GM12878 (cell line): ENCODE results near the gene AMHR2. TPM values are rescaled to one million over a fixed set of nuclear protein-coding genes. Genes with fewer than 3 reads are reported as not detected.

ENCODE experiments used
- ATAC-seq: fragments of 200-7000 bp; cut with Tn5 transposase; 3 replicates; pipeline ENCODE4 v1.9.1; 2020; ENCODE audit warnings: mild to moderate bottlenecking, moderate library complexity
- BruUV-seq: library from RNA; stranded (reverse); fragments of 400-500 nt; replicated peaks from 2 replicates; lab custom pipeline; 2021; lab: Mats Ljungman, UMichigan
- CTCF ChIA-PET: fragments of 300-600 bp; sonication (Branson Sonifier 250); formaldehyde crosslinking; extraction: SDS; loops from one replicate; lab custom pipeline; 2021; ENCODE audit warnings: inconsistent platforms; lab: Yijun Ruan, JAX
- POLR2A ChIA-PET: fragments of 350-600 bp; formaldehyde crosslinking; extraction: SDS; loops from one replicate; lab custom pipeline; 2021; ENCODE audit warnings: inconsistent platforms; lab: Charles Lee
- RAD21 ChIA-PET: fragments of 300-600 bp; sonication (Branson Sonifier 250); formaldehyde crosslinking; loops from one replicate; lab custom pipeline; 2023; ENCODE audit warnings: antibody characterized with exemption; ENCODE audit not compliant: unreplicated experiment; lab: Charles Lee
- SMC1A ChIA-PET: fragments of 300-600 bp; sonication (Branson Sonifier 250); formaldehyde crosslinking; loops from one replicate; lab custom pipeline; 2023; ENCODE audit not compliant: unreplicated experiment, uncharacterized antibody; lab: Charles Lee
- DNase-seq: peaks from one replicate; pipeline ENCODE4 v3.0.0-alpha.2; 2011; ENCODE audit warnings: low read depth, low spot score
- FAIRE-seq: peaks from 3 replicates; lab custom pipeline; 2011; peaks lifted over from hg19 to GRCh38; lab: Jason Lieb, UNC
- H2AFZ ChIP-seq: 2 replicates; pipeline ENCODE4 v1.6.0; 2011; ENCODE audit warnings: low read depth, low read length, control low read depth; ENCODE audit not compliant: control insufficient read depth
- H3K27ac ChIP-seq: 2 replicates; pipeline ENCODE4 v1.5.1; 2011; ENCODE audit warnings: control low read depth; ENCODE audit not compliant: control insufficient read depth, insufficient read depth
- H3K27me3 ChIP-seq, 2 experiments: replicated peaks in 1 of 2; 2 replicates each; pipeline versions ENCODE4 v1.6.0 to v1.6.1; 2011; ENCODE audit warnings: low read length in 1 of 2; ENCODE audit not compliant: control insufficient read depth in 2 of 2, insufficient read depth in 2 of 2
- H3K36me3 ChIP-seq, 2 experiments: 2 replicates each; pipeline ENCODE4 v1.5.1; 2011; ENCODE audit warnings: low read length in 1 of 2; ENCODE audit not compliant: control insufficient read depth in 2 of 2, insufficient read depth in 2 of 2
- H3K4me1 ChIP-seq: 2 replicates; pipeline ENCODE4 v1.6.1; 2011; ENCODE audit warnings: mild to moderate bottlenecking, low read length, moderate library complexity, mixed read lengths; ENCODE audit not compliant: control insufficient read depth, insufficient read depth
- H3K4me2 ChIP-seq: 2 replicates; pipeline ENCODE4 v1.6.0; 2011; ENCODE audit warnings: control low read depth; ENCODE audit not compliant: control insufficient read depth, insufficient read depth
- H3K4me3 ChIP-seq: fragments of 200-600 bp; sonication (generic); 2 replicates; pipeline ENCODE4 v1.5.1; 2016
- H3K79me2 ChIP-seq: 2 replicates; pipeline ENCODE4 v1.6.0; 2011; ENCODE audit warnings: low read length; ENCODE audit not compliant: control insufficient read depth, insufficient read depth
- H3K9ac ChIP-seq: 2 replicates; pipeline ENCODE4 v1.8.0; 2011; ENCODE audit warnings: low read length, control low read depth, mixed read lengths; ENCODE audit not compliant: control insufficient read depth, insufficient read depth
- H3K9me3 ChIP-seq: replicated peaks from 3 replicates; pipeline ENCODE4 v1.5.1; 2011; ENCODE audit warnings: mild to moderate bottlenecking, low read length; ENCODE audit not compliant: control insufficient read depth, insufficient read depth
- H4K20me1 ChIP-seq: 2 replicates; pipeline ENCODE4 v1.6.0; 2011; ENCODE audit not compliant: control insufficient read depth, insufficient read depth
- ATF7 ChIP-seq: fragments of 450-650 bp; IDR thresholded peaks from 2 replicates; pipeline ENCODE4 v1.6.1; 2016; ENCODE audit warnings: low read depth, mild to moderate bottlenecking
- ESRRA ChIP-seq: IDR thresholded peaks from 2 replicates; pipeline ENCODE4 v1.6.1; 2012; ENCODE audit warnings: mild to moderate bottlenecking, low read length, improper control_type of control experiment
- HDGF ChIP-seq: fragments of 450-650 bp; IDR thresholded peaks from 2 replicates; pipeline ENCODE4 v1.6.1; 2016; ENCODE audit warnings: antibody characterized with exemption
- NBN ChIP-seq: fragments of 450-650 bp; IDR thresholded peaks from 2 replicates; pipeline ENCODE4 v1.6.1; 2016
- NFIC ChIP-seq: IDR thresholded peaks from 2 replicates; pipeline ENCODE4 v1.6.1; 2012; ENCODE audit warnings: low read depth, mild to moderate bottlenecking, inconsistent platforms, low read length, moderate library complexity
- SMAD5 ChIP-seq: IDR thresholded peaks from 2 replicates; pipeline ENCODE4 v1.6.1; 2016; ENCODE audit warnings: antibody characterized with exemption, low read depth
- WGBS: methylation state at CpG from one replicate; pipeline ENCODE4 v1.1.6; 2016; ENCODE audit warnings: low lambda C conversion rate; ENCODE audit not compliant: insufficient replicate concordance, insufficient coverage; ENCODE audit errors: missing lambda C conversion rate; 5-methylcytosine and 5-hydroxymethylcytosine counted together
- in situ Hi-C: fragments of 300-500 bp; cut with MboI; formaldehyde crosslinking; loops from 9 replicates; pipeline ENCODE4 v1.14.3; 2018; ENCODE audit warnings: mixed read lengths
- intact Hi-C: fragments of 100-400 bp; cut with micrococcal nuclease; formaldehyde crosslinking; loops from one replicate; pipeline ENCODE4 v1.14.2; 2022; ENCODE audit not compliant: unreplicated experiment
- polyA plus RNA-seq, 11 experiments: library from polyadenylated mRNA; depleted of rRNA in 4 of 11; unstranded in 6 of 11; stranded (reverse) in 5 of 11; fragments of >200 nt; fragmentation: Nextera tagmentation in 4 of 11; fragmentation: Illumina TruSeq in 1 of 11; extraction: Ambion mirVana in 4 of 11; extraction: Trizol in 1 of 11; gene quantifications; 1 replicate in 1 of 11; 2 replicates in 10 of 11; pipeline versions ENCODE4 v1.2.1 to v1.2.3, GENCODE V29; 2011 to 2016; ENCODE audit warnings: inconsistent platforms in 2 of 11, missing spikeins in 2 of 11, low read depth in 1 of 11
- total RNA-seq, 4 experiments: library from RNA; depleted of rRNA in 3 of 4; stranded (reverse); fragments of >200 nt in 3 of 4; fragmentation: Illumina TruSeq in 1 of 4; extraction: Trizol in 1 of 4; gene quantifications; 2 replicates each; pipeline versions ENCODE4 v1.2.1 to v1.2.3, GENCODE V29; 2013 to 2021
- TF ChIP-seq, protein P1 (sequence below): IDR thresholded peaks from 2 replicates; pipeline ENCODE4 v1.6.1; 2012; ENCODE audit warnings: improper control_type of control experiment, low read depth, low read length; ENCODE audit not compliant: insufficient replicate concordance
- TF ChIP-seq, protein P2 (sequence below): fragments of 450-650 bp; IDR thresholded peaks from 2 replicates; pipeline ENCODE4 v1.6.1; 2016; ENCODE audit warnings: mild to moderate bottlenecking
- TF ChIP-seq, protein P3 (sequence below): fragments of 450-650 bp; conservative IDR thresholded peaks from 2 replicates; pipeline ENCODE4 v1.6.1; 2017; ENCODE audit warnings: mild to moderate bottlenecking, moderate library complexity
- TF ChIP-seq, protein P4 (sequence below): fragments of 450-650 bp; IDR thresholded peaks from 2 replicates; pipeline ENCODE4 v1.6.1; 2017; ENCODE audit warnings: low read depth, mild to moderate bottlenecking, moderate library complexity

The AMHR2 gene
- total and polyA plus RNA-seq, 10 of the 15 experiments (the other 5 are each of a cell fraction or from before 2014, with no cell fraction given), result 0.06 TPM; not detected in 9

DNA sequence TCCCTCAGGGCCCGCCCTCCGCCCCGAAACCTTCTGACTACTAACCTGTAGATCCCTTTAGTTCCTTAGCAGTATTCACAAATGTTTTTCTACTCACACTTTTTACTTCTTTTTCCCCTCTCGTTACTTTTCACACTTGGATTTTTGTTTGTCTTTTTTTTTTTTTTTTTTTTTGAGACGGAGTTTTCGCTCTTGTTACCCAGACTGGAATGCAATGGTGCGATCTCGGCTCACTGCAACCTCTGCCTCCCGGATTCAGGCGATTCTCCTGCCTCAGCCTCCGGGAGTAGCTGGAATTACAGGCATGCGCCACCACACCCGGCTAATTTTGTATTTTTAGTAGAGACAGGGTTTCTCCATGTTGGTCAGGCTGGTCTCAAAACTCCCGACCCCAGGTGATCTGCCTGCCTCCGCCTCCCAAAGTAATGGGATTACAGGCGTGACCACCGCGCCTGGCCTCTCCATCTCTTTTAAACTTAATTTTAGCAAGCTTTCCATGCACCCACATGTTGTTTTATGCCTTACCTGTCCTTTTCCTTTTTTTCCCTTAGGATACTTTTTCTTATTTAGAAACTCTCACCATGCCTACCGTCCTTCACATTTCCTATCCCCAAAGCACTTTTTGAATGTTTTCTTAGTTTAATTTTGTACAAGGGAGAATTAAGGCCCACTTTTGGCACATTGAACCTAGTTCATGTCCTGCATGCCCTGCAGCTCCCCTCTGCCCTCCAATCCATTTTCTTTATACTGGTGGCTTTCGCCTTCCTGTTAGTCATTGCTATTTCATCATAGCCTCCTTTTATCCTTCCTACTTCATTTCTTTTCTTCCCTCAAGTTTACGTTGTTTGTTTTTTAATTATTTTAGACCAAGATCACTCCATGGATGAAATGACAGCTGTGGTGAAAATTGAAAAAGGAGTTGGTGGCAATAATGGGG, 42.6 kb upstream of the AMHR2 start:
- Histone ChIP-seq H3K27me3 (no peaks in the 10 kb centered on the region), H3K9me3 (no peaks in the 10 kb centered on the region; the same call in 2 of the 3 replicates), H3K9ac (peak overlapping the region; percentile 67), H3K4me1 (peaks cover 25% of the 10 kb centered on the region), H3K4me3 (peak overlapping the region; percentile 55), H2AFZ (no peak overlapping the region; the same call in 1 of the 2 replicates), H3K4me2 (peak overlapping the region; percentile 95), H3K27ac (peak overlapping the region; percentile 78), H3K36me3 (peaks cover 11% of the 10 kb centered on the region in 2 experiments; a peak in 3 of 4 replicates), H4K20me1 (peaks cover 4% of the 10 kb centered on the region; the same call in 1 of the 2 replicates), H3K79me2 (peaks cover 38% of the 10 kb centered on the region)
- POLR2A ChIA-PET, result interaction anchor here (0.7 to 5.5 kb wide), 10 partner anchors 8 to 119 kb away, joined by 3 to 37 read pairs (median 4); partner anchors contain the start of gene TARBP2
- 8% methylated on average over 14 of the region's 21 CpGs for WGBS
- CTCF ChIA-PET, result interaction anchor here (0.7 to 8.1 kb wide), 22 partner anchors 9 to 315 kb away, joined by 3 to 164 read pairs (median 4); partner anchors contain the start of genes AAAS and NPFF
- FAIRE-seq, result peak; percentile 31
- SMC1A ChIA-PET, result interaction anchor here (0.7 to 6.9 kb wide), 13 partner anchors 14 to 128 kb away, joined by 3 to 124 read pairs (median 5); partner anchors contain the start of genes AAAS and AMHR2
- intact Hi-C loops (loop anchor here (1.0 to 5.0 kb wide), 3 partner anchors 41 to 120 kb away; partner anchors contain the start of genes AMHR2, PCBP2 and TARBP2), in situ Hi-C loops (no loop called here)
- no TSS peak for BruUV-seq
- DNase-seq, result no peak
- RAD21 ChIA-PET, result interaction anchor here (0.6 to 6.4 kb wide), 15 partner anchors 16 to 127 kb away, joined by 3 to 91 read pairs (median 5); partner anchors contain the start of gene TARBP2
- ATAC-seq, result no peak
- TF ChIP-seq, protein P1, sequence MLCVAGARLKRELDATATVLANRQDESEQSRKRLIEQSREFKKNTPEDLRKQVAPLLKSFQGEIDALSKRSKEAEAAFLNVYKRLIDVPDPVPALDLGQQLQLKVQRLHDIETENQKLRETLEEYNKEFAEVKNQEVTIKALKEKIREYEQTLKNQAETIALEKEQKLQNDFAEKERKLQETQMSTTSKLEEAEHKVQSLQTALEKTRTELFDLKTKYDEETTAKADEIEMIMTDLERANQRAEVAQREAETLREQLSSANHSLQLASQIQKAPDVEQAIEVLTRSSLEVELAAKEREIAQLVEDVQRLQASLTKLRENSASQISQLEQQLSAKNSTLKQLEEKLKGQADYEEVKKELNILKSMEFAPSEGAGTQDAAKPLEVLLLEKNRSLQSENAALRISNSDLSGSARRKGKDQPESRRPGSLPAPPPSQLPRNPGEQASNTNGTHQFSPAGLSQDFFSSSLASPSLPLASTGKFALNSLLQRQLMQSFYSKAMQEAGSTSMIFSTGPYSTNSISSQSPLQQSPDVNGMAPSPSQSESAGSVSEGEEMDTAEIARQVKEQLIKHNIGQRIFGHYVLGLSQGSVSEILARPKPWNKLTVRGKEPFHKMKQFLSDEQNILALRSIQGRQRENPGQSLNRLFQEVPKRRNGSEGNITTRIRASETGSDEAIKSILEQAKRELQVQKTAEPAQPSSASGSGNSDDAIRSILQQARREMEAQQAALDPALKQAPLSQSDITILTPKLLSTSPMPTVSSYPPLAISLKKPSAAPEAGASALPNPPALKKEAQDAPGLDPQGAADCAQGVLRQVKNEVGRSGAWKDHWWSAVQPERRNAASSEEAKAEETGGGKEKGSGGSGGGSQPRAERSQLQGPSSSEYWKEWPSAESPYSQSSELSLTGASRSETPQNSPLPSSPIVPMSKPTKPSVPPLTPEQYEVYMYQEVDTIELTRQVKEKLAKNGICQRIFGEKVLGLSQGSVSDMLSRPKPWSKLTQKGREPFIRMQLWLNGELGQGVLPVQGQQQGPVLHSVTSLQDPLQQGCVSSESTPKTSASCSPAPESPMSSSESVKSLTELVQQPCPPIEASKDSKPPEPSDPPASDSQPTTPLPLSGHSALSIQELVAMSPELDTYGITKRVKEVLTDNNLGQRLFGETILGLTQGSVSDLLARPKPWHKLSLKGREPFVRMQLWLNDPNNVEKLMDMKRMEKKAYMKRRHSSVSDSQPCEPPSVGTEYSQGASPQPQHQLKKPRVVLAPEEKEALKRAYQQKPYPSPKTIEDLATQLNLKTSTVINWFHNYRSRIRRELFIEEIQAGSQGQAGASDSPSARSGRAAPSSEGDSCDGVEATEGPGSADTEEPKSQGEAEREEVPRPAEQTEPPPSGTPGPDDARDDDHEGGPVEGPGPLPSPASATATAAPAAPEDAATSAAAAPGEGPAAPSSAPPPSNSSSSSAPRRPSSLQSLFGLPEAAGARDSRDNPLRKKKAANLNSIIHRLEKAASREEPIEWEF, result no peak
- peak; percentile 33; the same call in 1 of the 2 replicates for TF ChIP-seq ATF7
- TF ChIP-seq, protein P2, sequence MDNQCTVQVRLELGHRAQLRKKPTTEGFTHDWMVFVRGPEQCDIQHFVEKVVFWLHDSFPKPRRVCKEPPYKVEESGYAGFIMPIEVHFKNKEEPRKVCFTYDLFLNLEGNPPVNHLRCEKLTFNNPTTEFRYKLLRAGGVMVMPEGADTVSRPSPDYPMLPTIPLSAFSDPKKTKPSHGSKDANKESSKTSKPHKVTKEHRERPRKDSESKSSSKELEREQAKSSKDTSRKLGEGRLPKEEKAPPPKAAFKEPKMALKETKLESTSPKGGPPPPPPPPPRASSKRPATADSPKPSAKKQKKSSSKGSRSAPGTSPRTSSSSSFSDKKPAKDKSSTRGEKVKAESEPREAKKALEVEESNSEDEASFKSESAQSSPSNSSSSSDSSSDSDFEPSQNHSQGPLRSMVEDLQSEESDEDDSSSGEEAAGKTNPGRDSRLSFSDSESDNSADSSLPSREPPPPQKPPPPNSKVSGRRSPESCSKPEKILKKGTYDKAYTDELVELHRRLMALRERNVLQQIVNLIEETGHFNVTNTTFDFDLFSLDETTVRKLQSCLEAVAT, result peak; percentile 57; the same call in 1 of the 2 replicates
- 0 out of 2 replicates have a peak, but pooled peaks have one; percentile 34 for TF ChIP-seq HDGF
- no peak for TF ChIP-seq SMAD5
- TF ChIP-seq, protein P3, sequence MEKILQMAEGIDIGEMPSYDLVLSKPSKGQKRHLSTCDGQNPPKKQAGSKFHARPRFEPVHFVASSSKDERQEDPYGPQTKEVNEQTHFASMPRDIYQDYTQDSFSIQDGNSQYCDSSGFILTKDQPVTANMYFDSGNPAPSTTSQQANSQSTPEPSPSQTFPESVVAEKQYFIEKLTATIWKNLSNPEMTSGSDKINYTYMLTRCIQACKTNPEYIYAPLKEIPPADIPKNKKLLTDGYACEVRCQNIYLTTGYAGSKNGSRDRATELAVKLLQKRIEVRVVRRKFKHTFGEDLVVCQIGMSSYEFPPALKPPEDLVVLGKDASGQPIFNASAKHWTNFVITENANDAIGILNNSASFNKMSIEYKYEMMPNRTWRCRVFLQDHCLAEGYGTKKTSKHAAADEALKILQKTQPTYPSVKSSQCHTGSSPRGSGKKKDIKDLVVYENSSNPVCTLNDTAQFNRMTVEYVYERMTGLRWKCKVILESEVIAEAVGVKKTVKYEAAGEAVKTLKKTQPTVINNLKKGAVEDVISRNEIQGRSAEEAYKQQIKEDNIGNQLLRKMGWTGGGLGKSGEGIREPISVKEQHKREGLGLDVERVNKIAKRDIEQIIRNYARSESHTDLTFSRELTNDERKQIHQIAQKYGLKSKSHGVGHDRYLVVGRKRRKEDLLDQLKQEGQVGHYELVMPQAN, result 0 out of 2 replicates have a peak, but pooled peaks have one; percentile 23
- TF ChIP-seq, protein P4, sequence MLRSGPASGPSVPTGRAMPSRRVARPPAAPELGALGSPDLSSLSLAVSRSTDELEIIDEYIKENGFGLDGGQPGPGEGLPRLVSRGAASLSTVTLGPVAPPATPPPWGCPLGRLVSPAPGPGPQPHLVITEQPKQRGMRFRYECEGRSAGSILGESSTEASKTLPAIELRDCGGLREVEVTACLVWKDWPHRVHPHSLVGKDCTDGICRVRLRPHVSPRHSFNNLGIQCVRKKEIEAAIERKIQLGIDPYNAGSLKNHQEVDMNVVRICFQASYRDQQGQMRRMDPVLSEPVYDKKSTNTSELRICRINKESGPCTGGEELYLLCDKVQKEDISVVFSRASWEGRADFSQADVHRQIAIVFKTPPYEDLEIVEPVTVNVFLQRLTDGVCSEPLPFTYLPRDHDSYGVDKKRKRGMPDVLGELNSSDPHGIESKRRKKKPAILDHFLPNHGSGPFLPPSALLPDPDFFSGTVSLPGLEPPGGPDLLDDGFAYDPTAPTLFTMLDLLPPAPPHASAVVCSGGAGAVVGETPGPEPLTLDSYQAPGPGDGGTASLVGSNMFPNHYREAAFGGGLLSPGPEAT, result peak; percentile 52; the same call in 1 of the 2 replicates
- peak; percentile 69 for TF ChIP-seq NBN
- TF ChIP-seq NFIC, result no peak
- TF ChIP-seq ESRRA, result no peak
